Activated naive CD8-positive, alpha-beta T cell treated with anti-CD3 and anti-CD28 coated beads, Interleukin-2, amount 50 U/mL, for 24 hours (primary cell): Measurements from ENCODE around the gene UCN3.
A peak's percentile ranks its signal among the peaks of the same experiment; 100 is the strongest.
"Not testable (repeated sequence)": the region's sequence is repeated elsewhere in the genome, so short reads cannot be mapped to it uniquely, and the experiment has no call there.

ENCODE experiments used
- ATAC-seq: fragments of 150-1000 bp; cut with Tn5 transposase; one replicate; pipeline ENCODE4 v1.10.0; 2021
- DNase-seq: peaks from one replicate; pipeline ENCODE4 v3.0.0; 2021
- H3K27ac Mint-ChIP-seq: one replicate; pipeline ENCODE4 v1.8.0; 2021; ENCODE audit warnings: mild to moderate bottlenecking, mixed read lengths
- H3K27me3 Mint-ChIP-seq: one replicate; pipeline ENCODE4 v1.8.0; 2021; ENCODE audit warnings: mixed read lengths
- H3K36me3 Mint-ChIP-seq: one replicate; pipeline ENCODE4 v1.8.0; 2021; ENCODE audit warnings: low read depth, mixed read lengths
- H3K4me1 Mint-ChIP-seq: one replicate; pipeline ENCODE4 v1.8.0; 2021; ENCODE audit warnings: mixed read lengths
- H3K4me3 Mint-ChIP-seq: one replicate; pipeline ENCODE4 v1.8.0; 2021; ENCODE audit warnings: mild to moderate bottlenecking, moderate library complexity, mixed read lengths
- H3K9me3 Mint-ChIP-seq: one replicate; pipeline ENCODE4 v1.8.0; 2021; ENCODE audit warnings: mixed read lengths

The UCN3 gene

DNA sequence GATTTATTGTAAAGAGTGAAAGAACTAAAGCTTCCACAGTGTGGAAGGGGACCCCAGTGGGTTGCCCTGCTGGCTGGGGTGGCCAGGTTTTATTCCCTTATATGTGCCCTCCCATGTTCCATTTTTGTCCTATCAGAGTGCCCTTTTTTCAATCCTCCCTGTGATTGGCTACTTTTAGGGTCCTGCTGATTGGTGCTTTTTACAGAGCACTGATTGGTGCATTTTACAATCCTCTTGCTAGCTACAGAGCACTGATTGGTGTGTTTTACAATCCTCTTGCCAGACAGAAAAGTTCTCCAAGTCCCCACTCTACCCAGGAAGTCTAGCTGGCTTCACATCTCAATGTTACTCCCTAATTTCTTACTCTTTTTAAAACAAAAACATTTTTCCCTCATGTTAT lies 46.0 kb downstream of the UCN3 start:
- not testable (repeated sequence) for H3K4me3 Mint-ChIP-seq, H3K36me3 Mint-ChIP-seq, DNase-seq, H3K4me1 Mint-ChIP-seq, H3K9me3 Mint-ChIP-seq, ATAC-seq, H3K27ac Mint-ChIP-seq
- peaks cover 20% of the 10 kb centered on the region for H3K27me3 Mint-ChIP-seq

DNA sequence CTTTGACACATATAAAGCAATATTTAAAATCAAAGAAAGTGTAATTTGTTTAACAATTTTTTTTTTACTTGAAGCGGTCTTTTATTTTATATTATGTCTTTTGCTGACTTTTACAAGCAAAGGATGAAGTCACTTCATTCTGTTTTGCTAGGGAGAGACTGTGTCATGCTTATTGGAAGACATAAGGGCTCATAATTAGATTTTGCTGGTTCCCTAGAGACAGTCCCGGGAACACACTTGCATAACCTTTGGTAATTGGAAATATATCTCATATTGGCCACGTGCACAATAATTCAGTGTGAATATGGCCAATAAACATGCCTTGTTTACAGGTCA lies 47.1 kb downstream of the UCN3 start:
- DNase-seq (no peak), ATAC-seq (no peak)
- Mint-ChIP-seq H3K4me3 (no peak overlapping the region), H3K27ac (peak overlapping the region; percentile 49), H3K4me1 (peaks cover 3% of the 10 kb centered on the region), H3K36me3 (no peaks in the 10 kb centered on the region), H3K9me3 (no peaks in the 10 kb centered on the region), H3K27me3 (peaks cover 22% of the 10 kb centered on the region)

DNA sequence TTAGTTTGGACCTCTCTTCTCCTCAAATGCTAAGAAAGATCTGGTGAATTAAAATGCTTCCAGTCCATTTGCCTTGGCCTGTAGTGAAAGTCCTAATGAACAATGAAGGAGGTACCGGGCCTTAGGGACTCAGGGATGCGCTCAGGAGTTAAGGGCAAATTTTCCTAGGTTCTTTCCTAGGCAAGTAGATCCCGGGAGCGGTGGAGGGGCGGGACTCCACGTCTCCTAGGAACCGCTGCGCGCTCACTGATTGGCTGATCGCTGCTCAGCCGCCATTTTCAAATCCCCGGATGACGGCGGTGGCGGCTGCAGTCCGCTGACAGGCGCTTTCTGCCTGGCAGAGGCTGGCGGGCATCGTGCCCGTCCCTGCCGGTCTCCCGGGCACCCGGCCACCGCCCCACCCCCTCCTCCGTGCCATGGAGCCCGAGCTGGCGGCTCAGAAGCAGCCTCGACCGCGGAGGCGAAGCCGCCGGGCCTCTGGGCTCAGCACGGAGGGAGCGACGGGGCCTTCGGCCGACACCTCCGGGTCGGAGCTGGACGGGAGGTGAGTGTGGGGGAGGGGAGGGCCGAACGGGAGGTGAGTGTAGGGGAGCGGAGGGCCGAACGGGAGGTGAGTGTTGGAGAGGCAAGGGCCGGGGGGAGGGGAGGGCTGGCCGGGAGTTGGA lies 47.6 kb downstream of the UCN3 start, which contains the start of gene NET1:
Gene NET1 (plus strand): TSS at position 281 of the 665 bp plus-strand sequence. CDS start 136 bp downstream, at position 417.
- H3K4me1 Mint-ChIP-seq, result peaks cover 3% of the 10 kb centered on the region
- no peaks in the 10 kb centered on the region for H3K9me3 Mint-ChIP-seq
- peaks cover 22% of the 10 kb centered on the region for H3K27me3 Mint-ChIP-seq
- H3K4me3 Mint-ChIP-seq, result no peak within 1 kb of the TSS
- no peaks in the 10 kb centered on the region for H3K36me3 Mint-ChIP-seq
- peak; percentile 91 for ATAC-seq
- H3K27ac Mint-ChIP-seq, result peak within 1 kb of the TSS; percentile 49
- peak; percentile 81 for DNase-seq

DNA sequence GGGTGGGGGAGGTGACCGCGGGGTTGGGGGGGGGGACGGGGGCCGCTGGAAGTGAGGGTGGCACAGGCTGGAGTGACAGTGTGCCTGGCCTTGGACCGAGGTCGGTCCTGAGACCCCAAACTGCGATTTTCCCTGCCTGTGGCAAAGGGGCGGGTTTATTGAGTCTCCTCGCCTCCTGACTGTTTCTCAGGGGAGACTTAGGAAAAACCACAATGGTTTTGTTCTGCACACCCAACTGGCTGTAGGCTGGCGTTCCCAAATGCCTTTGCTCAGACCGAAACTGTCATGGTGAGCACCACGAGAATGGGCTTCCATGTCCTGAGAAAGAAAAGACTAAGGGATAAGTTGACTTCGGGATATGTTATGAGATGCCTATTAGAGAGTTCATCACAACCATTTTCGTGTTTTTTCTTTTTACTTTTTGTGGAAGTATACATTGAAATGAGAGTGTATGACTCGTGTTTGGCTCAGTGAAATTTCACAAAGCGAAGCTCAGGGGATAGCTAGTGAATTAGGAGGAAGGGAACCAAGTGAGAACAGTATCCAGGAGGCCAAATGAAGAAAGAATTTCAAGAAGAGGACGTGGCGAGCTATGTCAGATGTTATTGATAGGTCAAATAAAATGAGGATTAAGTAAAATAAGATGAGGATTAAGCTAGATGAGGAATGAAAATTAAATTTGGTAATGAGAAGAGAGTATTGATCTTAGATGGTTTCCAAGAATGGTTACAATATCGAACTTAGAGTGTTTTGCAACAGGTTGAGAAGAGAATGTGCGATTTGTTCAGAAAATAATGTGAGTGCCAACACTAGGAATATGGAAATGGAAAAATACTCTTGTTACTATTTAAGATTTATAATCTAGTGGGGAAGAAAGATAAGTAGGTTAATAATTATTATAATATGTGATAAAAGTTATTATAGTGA lies 48.5 kb downstream of the UCN3 start:
- peaks cover 22% of the 10 kb centered on the region for H3K27me3 Mint-ChIP-seq
- no peaks in the 10 kb centered on the region for H3K36me3 Mint-ChIP-seq
- no peak overlapping the region for H3K27ac Mint-ChIP-seq
- no peak for DNase-seq
- no peak for ATAC-seq
- peaks cover 3% of the 10 kb centered on the region for H3K9me3 Mint-ChIP-seq
- peaks cover 3% of the 10 kb centered on the region for H3K4me1 Mint-ChIP-seq
- no peak overlapping the region for H3K4me3 Mint-ChIP-seq

DNA sequence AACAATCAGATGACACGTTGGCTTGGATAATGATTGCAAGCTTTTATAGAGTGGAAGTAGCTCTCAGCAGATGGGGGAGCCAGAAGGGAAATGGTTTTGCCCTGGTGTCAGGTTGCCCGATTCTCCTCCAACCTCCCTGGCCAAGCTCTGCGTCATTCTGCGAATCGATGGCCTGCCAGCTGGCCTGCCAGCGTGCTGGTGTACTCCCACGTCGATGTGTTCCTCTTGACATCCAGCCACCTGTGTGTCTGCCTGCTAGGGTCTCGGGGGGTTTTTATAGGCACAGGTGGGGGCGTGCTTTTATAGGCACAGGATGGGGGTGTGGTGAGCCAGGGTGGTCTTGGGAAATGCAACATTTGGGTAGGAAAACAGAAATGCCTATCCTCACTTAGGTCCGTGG lies 52.2 kb downstream of the UCN3 start:
- Mint-ChIP-seq H3K4me1 (peaks cover 3% of the 10 kb centered on the region), H3K9me3 (peaks cover 24% of the 10 kb centered on the region), H3K27ac (no peak overlapping the region), H3K4me3 (no peak overlapping the region), H3K36me3 (peaks cover 5% of the 10 kb centered on the region), H3K27me3 (peaks cover 6% of the 10 kb centered on the region)
- DNase-seq, result no peak
- ATAC-seq, result no peak

DNA sequence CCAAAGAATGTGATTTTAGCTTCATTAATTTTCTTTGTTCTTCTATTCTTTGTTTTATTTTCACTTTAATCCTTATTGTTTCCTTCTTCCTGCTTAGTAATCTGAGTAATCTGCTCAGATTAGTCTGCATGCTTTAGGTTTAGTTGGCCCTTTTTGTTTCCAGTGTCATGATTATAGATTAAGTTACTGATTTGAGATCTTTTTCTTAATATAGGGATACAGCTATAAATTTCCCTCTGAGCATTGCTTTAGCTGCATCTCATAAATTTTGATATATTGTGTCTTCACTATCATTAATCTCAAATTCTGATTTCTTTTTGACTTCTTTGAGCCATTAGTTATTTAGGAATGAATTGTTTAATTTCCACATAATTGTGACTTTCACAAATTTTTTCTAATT lies 53.8 kb downstream of the UCN3 start:
- Mint-ChIP-seq H3K36me3 (peaks cover 5% of the 10 kb centered on the region), H3K4me3 (no peak overlapping the region), H3K27me3 (peaks cover 3% of the 10 kb centered on the region), H3K9me3 (peaks cover 24% of the 10 kb centered on the region), H3K27ac (no peak overlapping the region), H3K4me1 (peaks cover under 1% of the 10 kb centered on the region)
- no peak for DNase-seq
- no peak for ATAC-seq

DNA sequence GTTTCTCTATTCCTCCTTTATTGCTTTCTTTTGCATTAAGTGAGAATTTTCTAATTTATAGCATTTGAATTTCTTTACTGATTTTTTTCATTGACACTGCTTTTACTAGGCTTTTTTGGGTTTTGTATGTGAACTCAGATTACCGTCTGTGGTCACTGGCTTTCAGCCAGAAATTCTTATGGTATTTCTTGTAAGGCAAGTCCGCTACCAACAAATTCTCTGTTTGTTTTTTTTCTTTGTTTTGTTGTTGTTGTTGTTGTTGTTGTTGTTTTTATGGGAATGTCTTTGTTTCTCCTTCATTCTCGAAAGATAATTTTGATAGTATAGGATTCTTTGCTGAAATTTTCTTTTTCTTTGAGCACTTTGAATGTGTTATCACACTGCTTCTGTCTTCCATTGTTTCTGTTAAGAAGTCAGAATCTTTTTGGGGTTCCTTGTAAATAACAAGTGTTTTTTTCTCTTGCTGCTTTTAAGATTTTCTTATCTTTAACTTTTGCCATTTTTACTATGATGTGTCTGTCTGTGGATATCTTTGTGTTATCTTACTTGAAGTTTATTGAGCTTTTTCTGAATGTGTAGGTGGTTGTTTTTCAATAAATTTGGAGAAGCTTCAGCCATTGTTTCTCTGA lies 54.8 kb downstream of the UCN3 start:
- ATAC-seq (no peak), DNase-seq (no peak)
- no peak overlapping the region for H3K4me3 Mint-ChIP-seq
- H3K27ac Mint-ChIP-seq, result no peak overlapping the region
- peaks cover 5% of the 10 kb centered on the region for H3K36me3 Mint-ChIP-seq
- peaks cover 2% of the 10 kb centered on the region for H3K4me1 Mint-ChIP-seq
- H3K9me3 Mint-ChIP-seq, result peaks cover 24% of the 10 kb centered on the region
- peaks cover 3% of the 10 kb centered on the region for H3K27me3 Mint-ChIP-seq

DNA sequence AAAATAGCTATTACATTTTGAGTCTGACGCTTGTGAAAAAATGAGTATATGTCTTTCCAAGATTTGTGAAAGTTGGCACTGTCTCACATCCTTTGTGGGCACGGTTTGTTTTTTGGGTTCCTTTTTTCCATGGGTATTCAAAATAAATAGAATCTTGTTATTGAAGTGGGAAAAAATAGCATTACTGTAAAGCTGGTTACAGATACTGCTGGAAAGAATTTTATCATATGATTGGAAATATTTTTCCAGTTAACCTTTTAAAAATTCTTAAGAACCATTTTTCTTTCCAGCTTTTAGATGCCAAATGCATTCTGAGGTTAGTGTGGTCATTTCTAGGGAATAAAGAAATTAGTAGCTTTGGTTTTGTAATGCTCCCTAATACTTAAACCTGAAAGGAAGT lies 59.0 kb downstream of the UCN3 start:
- H3K27ac Mint-ChIP-seq, result no peak overlapping the region
- no peak overlapping the region for H3K4me3 Mint-ChIP-seq
- ATAC-seq (no peak), DNase-seq (no peak)
- peaks cover 5% of the 10 kb centered on the region for H3K4me1 Mint-ChIP-seq
- no peaks in the 10 kb centered on the region for H3K27me3 Mint-ChIP-seq
- peaks cover 16% of the 10 kb centered on the region for H3K9me3 Mint-ChIP-seq
- H3K36me3 Mint-ChIP-seq, result peaks cover 9% of the 10 kb centered on the region
